Peyer's patch (tissue), 4 donors: ENCODE data around the gene TRIM23.

Source experiments
- POLR2A ChIP-seq, 2 donors: fragments of 450-650 bp; IDR thresholded peaks; one replicate each; pipeline ENCODE4 v1.5.1; 2017; ENCODE audit warnings: antibody characterized with exemption in 2 of 2, mild to moderate bottlenecking in 2 of 2, moderate library complexity in 2 of 2
- TF ChIP-seq, protein P1 (sequence below), 6 experiments: fragments of 450-650 bp in 4 of 6; fragments of 200-600 bp in 2 of 6; sonication (generic) in 1 of 6; IDR thresholded peaks; one replicate each; pipeline ENCODE4 v1.5.1; 2017 to 2019; ENCODE audit warnings: antibody characterized with exemption in 6 of 6, mild to moderate bottlenecking in 3 of 6, moderate library complexity in 1 of 6

DNA sequence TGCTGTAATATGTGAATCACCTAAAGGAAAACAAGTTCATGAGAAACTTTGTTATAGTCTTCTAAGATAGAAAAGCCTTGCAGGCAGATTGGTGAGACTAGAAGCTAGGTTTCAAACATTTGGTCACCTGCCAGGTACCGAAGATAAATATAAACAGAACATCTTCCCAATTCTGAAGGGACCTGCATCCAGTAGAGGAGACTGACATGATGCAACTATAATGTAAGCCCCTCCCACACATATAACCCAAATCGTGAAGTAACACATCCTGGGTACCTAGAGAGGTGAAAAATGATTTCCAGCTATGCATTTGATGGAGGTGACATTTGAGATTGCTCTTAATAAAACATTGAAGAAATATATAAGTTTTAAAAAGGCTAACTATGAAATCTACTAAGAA lies 30.6 kb upstream of the TRIM23 start:
- TF ChIP-seq, protein P1, sequence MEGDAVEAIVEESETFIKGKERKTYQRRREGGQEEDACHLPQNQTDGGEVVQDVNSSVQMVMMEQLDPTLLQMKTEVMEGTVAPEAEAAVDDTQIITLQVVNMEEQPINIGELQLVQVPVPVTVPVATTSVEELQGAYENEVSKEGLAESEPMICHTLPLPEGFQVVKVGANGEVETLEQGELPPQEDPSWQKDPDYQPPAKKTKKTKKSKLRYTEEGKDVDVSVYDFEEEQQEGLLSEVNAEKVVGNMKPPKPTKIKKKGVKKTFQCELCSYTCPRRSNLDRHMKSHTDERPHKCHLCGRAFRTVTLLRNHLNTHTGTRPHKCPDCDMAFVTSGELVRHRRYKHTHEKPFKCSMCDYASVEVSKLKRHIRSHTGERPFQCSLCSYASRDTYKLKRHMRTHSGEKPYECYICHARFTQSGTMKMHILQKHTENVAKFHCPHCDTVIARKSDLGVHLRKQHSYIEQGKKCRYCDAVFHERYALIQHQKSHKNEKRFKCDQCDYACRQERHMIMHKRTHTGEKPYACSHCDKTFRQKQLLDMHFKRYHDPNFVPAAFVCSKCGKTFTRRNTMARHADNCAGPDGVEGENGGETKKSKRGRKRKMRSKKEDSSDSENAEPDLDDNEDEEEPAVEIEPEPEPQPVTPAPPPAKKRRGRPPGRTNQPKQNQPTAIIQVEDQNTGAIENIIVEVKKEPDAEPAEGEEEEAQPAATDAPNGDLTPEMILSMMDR (IDR thresholded peaks at IDR 0.05), result no peak
- no peak for TF ChIP-seq POLR2A (IDR thresholded peaks at IDR 0.05)
